ENCODE results near the gene ADAM22.

The ADAM22 gene

DNA sequence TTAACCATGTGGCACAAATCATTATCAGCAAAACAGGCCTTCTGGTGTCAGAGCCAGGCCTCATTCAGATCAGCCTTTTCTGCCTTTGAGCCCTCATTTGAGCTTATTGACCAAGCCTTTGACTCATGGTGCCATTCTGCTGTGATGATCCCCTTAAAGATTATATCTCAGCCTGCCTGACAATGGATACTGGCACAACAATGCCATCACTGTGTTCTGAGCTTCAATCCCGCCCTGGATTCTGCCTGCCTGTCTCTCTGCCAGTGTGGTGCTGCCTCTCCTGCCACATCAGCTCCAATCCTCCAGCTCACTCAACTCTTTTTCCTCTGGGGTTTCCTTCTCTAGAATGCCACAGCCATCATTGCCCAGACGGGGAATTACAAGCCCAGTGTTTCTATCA is 233.2 kb downstream of the ADAM22 start:
- no peak overlapping the region for H3K4me3 ChIP-seq (ENCODE audit: low read length)
- H2AFZ ChIP-seq (ENCODE audit: low read depth, low read length), result no peak overlapping the region
- H3K36me3 ChIP-seq (replicated peaks; ENCODE audit: low read depth, low read length), result no peaks in the 10 kb centered on the region
- no peaks in the 10 kb centered on the region for H3K9me3 ChIP-seq (ENCODE audit: insufficient read depth, low read length)
- no peak overlapping the region for H3K27ac ChIP-seq (ENCODE audit: low read length)
- TF ChIP-seq, protein P1, sequence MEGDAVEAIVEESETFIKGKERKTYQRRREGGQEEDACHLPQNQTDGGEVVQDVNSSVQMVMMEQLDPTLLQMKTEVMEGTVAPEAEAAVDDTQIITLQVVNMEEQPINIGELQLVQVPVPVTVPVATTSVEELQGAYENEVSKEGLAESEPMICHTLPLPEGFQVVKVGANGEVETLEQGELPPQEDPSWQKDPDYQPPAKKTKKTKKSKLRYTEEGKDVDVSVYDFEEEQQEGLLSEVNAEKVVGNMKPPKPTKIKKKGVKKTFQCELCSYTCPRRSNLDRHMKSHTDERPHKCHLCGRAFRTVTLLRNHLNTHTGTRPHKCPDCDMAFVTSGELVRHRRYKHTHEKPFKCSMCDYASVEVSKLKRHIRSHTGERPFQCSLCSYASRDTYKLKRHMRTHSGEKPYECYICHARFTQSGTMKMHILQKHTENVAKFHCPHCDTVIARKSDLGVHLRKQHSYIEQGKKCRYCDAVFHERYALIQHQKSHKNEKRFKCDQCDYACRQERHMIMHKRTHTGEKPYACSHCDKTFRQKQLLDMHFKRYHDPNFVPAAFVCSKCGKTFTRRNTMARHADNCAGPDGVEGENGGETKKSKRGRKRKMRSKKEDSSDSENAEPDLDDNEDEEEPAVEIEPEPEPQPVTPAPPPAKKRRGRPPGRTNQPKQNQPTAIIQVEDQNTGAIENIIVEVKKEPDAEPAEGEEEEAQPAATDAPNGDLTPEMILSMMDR (IDR thresholded peaks at IDR 0.05; ENCODE audit: low read depth, low read length), result no peak
- no peak overlapping the region for H3K4me2 ChIP-seq (ENCODE audit: low read length)
- no peaks in the 10 kb centered on the region for H3K27me3 ChIP-seq (ENCODE audit: low read depth, low read length)
- H3K4me1 ChIP-seq (ENCODE audit: low read length), result no peaks in the 10 kb centered on the region
- H4K20me1 ChIP-seq (ENCODE audit: insufficient read depth, low read length), result no peaks in the 10 kb centered on the region
- no peaks in the 10 kb centered on the region for H3K79me2 ChIP-seq (ENCODE audit: low read length)
- H3K9ac ChIP-seq (ENCODE audit: low read length), result no peak overlapping the region

DNA sequence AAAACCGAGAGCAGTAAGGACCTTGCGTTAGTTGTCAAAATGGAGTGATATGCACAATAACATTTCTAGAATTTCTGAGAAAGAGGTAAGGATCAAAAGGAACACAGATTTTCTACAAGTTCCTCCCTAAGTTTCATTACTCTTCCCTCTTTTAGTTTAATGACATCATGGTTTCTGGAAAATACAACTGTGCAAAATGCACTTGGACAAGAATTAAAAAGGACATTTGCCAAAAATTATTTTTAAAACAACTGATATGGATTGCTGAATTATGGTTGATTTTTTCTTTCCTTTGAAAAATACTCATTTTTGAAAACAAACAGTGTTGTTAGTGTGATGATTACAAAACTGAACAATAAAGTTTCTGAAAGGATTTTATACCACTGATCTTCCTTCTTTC is 233.7 kb downstream of the ADAM22 start:
- Histone ChIP-seq H4K20me1 (ENCODE audit: insufficient read depth, low read length) (no peaks in the 10 kb centered on the region), H3K27me3 (ENCODE audit: low read depth, low read length) (no peaks in the 10 kb centered on the region), H3K4me1 (ENCODE audit: low read length) (no peaks in the 10 kb centered on the region), H3K36me3 (replicated peaks; ENCODE audit: low read depth, low read length) (no peaks in the 10 kb centered on the region), H3K9ac (ENCODE audit: low read length) (no peak overlapping the region), H3K79me2 (ENCODE audit: low read length) (no peaks in the 10 kb centered on the region), H3K4me2 (ENCODE audit: low read length) (no peak overlapping the region), H3K27ac (ENCODE audit: low read length) (no peak overlapping the region), H2AFZ (ENCODE audit: low read depth, low read length) (no peak overlapping the region), H3K4me3 (ENCODE audit: low read length) (no peak overlapping the region), H3K9me3 (ENCODE audit: insufficient read depth, low read length) (no peaks in the 10 kb centered on the region)
- TF ChIP-seq, protein P1 (IDR thresholded peaks at IDR 0.05; ENCODE audit: low read depth, low read length), result no peak
- TF ChIP-seq EZH2phosphoT487 (IDR thresholded peaks at IDR 0.05; ENCODE audit: low read depth), result no peak

DNA sequence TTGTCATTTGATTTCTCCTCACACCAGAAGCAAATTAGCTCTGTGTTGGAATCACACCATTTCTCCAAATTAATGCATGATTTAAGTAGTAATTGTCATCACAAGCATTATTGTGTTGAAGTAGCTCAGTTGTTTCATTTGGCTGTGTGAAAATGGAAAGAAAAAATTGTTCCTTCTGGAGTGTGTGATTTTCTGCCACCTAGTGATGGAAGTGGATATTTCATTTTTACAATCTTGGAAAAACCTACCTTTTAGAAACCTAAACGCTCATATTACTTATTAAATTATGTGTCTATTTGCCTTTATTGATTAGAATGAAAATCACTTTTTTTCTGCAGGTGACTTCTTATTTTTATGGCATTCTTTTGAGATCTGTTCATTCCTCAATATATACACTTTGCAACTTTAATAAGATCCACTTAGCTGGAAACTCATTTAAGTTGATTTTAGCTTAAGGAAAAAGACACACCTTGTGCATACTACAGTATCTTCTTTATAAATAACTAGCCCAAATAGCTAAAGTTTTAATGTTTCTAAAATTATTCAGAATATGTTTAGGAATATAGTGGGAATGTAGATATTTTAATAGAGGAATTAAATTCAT is 235.8 kb downstream of the ADAM22 start:
- Histone ChIP-seq H3K9ac (ENCODE audit: low read length) (no peak overlapping the region), H3K4me2 (ENCODE audit: low read length) (no peak overlapping the region), H3K36me3 (replicated peaks; ENCODE audit: low read depth, low read length) (no peaks in the 10 kb centered on the region), H4K20me1 (ENCODE audit: insufficient read depth, low read length) (no peaks in the 10 kb centered on the region), H2AFZ (ENCODE audit: low read depth, low read length) (no peak overlapping the region), H3K79me2 (ENCODE audit: low read length) (no peaks in the 10 kb centered on the region), H3K9me3 (ENCODE audit: insufficient read depth, low read length) (no peaks in the 10 kb centered on the region), H3K4me1 (ENCODE audit: low read length) (peaks cover 4% of the 10 kb centered on the region; the same call in 1 of the 2 replicates), H3K4me3 (ENCODE audit: low read length) (no peak overlapping the region), H3K27me3 (ENCODE audit: low read depth, low read length) (no peaks in the 10 kb centered on the region), H3K27ac (ENCODE audit: low read length) (no peak overlapping the region)
- TF ChIP-seq, protein P1 (IDR thresholded peaks at IDR 0.05; ENCODE audit: low read depth, low read length), result peak; percentile 72
- no peak for TF ChIP-seq EZH2phosphoT487 (IDR thresholded peaks at IDR 0.05; ENCODE audit: low read depth)

DNA sequence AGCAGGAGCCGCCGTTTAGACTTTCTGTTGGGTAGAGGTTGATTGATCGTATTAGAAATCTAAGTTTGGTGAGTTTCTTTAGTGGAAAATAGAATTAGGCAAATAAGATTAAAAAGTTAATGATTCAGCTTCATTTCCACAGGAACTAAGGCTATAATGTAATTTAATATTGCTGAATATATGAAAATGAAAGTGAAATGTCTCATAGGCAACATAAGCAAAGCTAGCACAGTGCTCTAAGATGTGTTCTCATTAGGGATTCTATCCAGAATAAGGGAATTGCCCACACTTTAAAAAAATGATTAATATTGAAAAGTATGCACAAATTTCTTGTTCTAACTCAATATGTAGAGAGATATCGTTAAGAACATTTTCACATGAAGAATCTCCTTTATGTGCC is 238.8 kb downstream of the ADAM22 start:
- H3K27me3 ChIP-seq (ENCODE audit: low read depth, low read length), result no peaks in the 10 kb centered on the region
- no peak overlapping the region for H3K4me3 ChIP-seq (ENCODE audit: low read length)
- H3K4me1 ChIP-seq (ENCODE audit: low read length), result peaks cover 4% of the 10 kb centered on the region; the same call in 1 of the 2 replicates

More for the DNA sequence above, 238.8 kb downstream of the ADAM22 start:
- Histone ChIP-seq H2AFZ (ENCODE audit: low read depth, low read length) (no peak overlapping the region), H3K9me3 (ENCODE audit: insufficient read depth, low read length) (no peaks in the 10 kb centered on the region), H3K9ac (ENCODE audit: low read length) (no peak overlapping the region), H3K27ac (ENCODE audit: low read length) (no peak overlapping the region), H4K20me1 (ENCODE audit: insufficient read depth, low read length) (no peaks in the 10 kb centered on the region), H3K4me2 (ENCODE audit: low read length) (no peak overlapping the region), H3K36me3 (replicated peaks; ENCODE audit: low read depth, low read length) (no peaks in the 10 kb centered on the region), H3K79me2 (ENCODE audit: low read length) (no peaks in the 10 kb centered on the region)
- no peak for TF ChIP-seq EZH2phosphoT487 (IDR thresholded peaks at IDR 0.05; ENCODE audit: low read depth)
- TF ChIP-seq, protein P1 (IDR thresholded peaks at IDR 0.05; ENCODE audit: low read depth, low read length), result no peak

Data from OCI-LY3 (cell line).